ENCODE results near the gene AIFM3. TPM values are rescaled to one million over a fixed set of nuclear protein-coding genes. Genes with fewer than 3 reads are reported as not detected.

AIFM3 gene
- total and polyA plus RNA-seq, 2 donors (not counting 3 experiments of a cell fraction or from before 2014, with no cell fraction given) = 0.15 TPM; not detected in 1

Other genes with a start within 250 kb of the AIFM3 start
- gene SERPIND1, start 193.1 kb upstream of the AIFM3 start, total RNA-seq = 0.25 and 1.8 TPM in 2 replicates
- gene SERPIND1, start 193.1 kb upstream of the AIFM3 start, polyA plus RNA-seq = 0.72 and 0.94 TPM in 2 replicates
- gene PI4KA, start 108.4 kb upstream of the AIFM3 start, total RNA-seq = 51.4 and 56.4 TPM in 2 replicates
- 28.9 and 30.1 TPM in 2 replicates for gene PI4KA, start 108.4 kb upstream of the AIFM3 start, polyA plus RNA-seq
- gene SNAP29, start 108.2 kb upstream of the AIFM3 start, total RNA-seq = 26.7 and 27.0 TPM in 2 replicates
- 16.2 and 16.4 TPM in 2 replicates for gene SNAP29, start 108.2 kb upstream of the AIFM3 start, polyA plus RNA-seq
- 47.1 and 50.6 TPM in 2 replicates for gene CRKL, start 49.8 kb upstream of the AIFM3 start, total RNA-seq
- gene CRKL, start 49.8 kb upstream of the AIFM3 start, polyA plus RNA-seq = 15.4 and 18.0 TPM in 2 replicates
- gene LZTR1, start 15.0 kb downstream of the AIFM3 start, total RNA-seq = 60.1 and 86.8 TPM in 2 replicates
- gene LZTR1, start 15.0 kb downstream of the AIFM3 start, polyA plus RNA-seq = 56.6 and 60.7 TPM in 2 replicates
- 13.5 and 14.9 TPM in 2 replicates for gene THAP7, start 34.9 kb downstream of the AIFM3 start, total RNA-seq
- 24.4 and 33.0 TPM in 2 replicates for gene THAP7, start 34.9 kb downstream of the AIFM3 start, polyA plus RNA-seq
- gene P2RX6, start 47.9 kb downstream of the AIFM3 start, total RNA-seq = not detected in 2 replicates
- gene P2RX6, start 47.9 kb downstream of the AIFM3 start, polyA plus RNA-seq = 0.06 TPM in 1 of 2 replicates, not detected in the other
- gene SLC7A4, start 65.3 kb downstream of the AIFM3 start, total RNA-seq = not detected in 2 replicates
- gene SLC7A4, start 65.3 kb downstream of the AIFM3 start, polyA plus RNA-seq = not detected in 2 replicates
- not detected in 2 replicates for gene LRRC74B, start 78.7 kb downstream of the AIFM3 start, total RNA-seq
- gene LRRC74B, start 78.7 kb downstream of the AIFM3 start, polyA plus RNA-seq = not detected in 2 replicates

All from endothelial cell of umbilical vein (primary cell).